NCI-H446 treated with DMSO at 0.1 percent for 48 hours (cell line): ENCODE measurements around the gene HOXA4.
A peak's percentile ranks its signal among the peaks of the same experiment; 100 is the strongest.

Source experiments
- DNase-seq: peaks from one replicate; lab custom pipeline; 2025; lab: John Stamatoyannopoulos, UW

The HOXA4 gene

GRCh38 chr7:27130540-27131389 is at the start of gene HOXA4:
HOXA4 (minus strand) TSS chr7:27130757; CDS start chr7:27130733, 24 bp downstream.
- DNase-seq: no peak

- peak; percentile 53 for DNase-seq
Observed at GRCh38 chr7:27179503-27180430, 49.2 kb upstream of the HOXA4 start.

GRCh38 chr7:27179030-27179429 is 48.5 kb upstream of the HOXA4 start:
- no peak for DNase-seq

- DNase-seq: peak; percentile 30
Observed at GRCh38 chr7:27178366-27178765, 47.8 kb upstream of the HOXA4 start.

DNA sequence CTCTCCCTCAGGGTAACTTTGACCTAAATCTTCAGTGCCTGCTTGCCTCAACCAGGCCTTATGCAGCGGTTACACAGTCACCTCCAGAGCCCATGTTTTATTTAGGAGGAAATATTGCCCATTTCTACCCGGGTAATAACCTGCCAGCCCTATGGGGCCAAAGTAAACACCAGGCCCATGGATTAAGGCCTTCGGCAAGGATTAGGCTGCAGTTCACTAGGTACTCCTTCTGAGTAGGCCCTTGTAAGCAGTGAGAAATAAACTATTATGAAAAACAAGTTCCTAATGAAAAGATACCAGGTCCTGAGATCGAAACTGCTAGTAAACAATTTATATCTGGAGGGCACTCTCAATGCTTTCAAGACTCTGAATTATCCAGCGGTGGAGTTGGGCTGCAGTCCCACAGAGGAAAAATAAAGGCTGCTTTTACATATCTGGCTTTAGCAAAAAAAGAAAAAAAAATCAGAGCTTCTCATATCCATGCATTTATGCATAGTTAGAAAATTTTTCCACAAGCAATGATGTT is 47.3 kb upstream of the HOXA4 start:
- no peak for DNase-seq

DNA sequence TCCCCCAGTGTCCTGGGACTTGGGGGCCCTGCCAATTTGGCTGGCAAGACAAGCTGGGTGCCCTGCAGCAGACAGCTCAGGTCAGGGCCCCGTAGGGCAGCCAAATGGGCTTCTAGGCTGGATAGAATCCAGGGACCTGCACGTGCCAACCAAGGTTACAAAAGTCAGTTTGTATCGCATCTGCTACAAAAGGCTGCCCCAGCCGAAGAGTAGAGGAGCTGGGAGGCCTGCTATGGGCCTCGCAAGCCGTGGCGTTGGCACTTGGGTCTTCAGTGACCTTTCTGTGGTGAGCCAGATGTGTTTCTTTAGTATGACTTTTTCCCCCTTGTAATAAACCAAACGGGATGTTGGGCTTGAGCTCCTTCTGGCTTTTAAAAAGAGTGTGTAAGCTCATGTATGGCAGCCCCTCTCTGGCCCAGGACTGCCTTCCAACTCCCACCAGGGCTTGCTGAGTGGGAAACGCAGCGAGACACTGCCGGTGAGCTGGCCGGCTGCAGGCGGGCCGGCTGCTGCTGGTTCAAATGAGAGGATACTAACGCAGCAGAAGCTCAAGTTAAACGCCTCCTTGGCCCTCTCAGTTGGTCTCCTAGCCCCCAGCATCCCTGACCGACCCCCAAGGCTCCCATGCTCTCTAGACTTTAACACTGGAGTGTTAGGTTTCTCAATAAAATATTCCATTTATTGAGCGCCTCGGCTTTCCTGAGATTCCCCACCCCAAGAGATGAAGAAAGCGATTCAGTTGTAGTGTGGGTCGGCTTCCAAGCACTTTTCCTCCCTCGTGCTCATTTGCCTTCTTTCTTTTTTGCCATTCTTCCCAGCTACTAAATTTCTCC is 46.6 kb upstream of the HOXA4 start:
- no peak for DNase-seq

- DNase-seq: no peak
Observed at GRCh38 chr7:27176524-27176845, 45.9 kb upstream of the HOXA4 start.

GRCh38 chr7:27175626-27176523 is 45.3 kb upstream of the HOXA4 start:
- DNase-seq: no peak

- no peak for DNase-seq
Observed at GRCh38 chr7:27174874-27175625, 44.5 kb upstream of the HOXA4 start.

- DNase-seq: peak; percentile 53
Observed at GRCh38 chr7:27173956-27174873, 43.7 kb upstream of the HOXA4 start, which contains the start of gene HOXA10. HOXA10 (minus strand) TSS chr7:27174320; CDS start chr7:27174306, 14 bp downstream.

- DNase-seq: no peak
Observed at GRCh38 chr7:27173511-27173955, 43.0 kb upstream of the HOXA4 start.

DNA sequence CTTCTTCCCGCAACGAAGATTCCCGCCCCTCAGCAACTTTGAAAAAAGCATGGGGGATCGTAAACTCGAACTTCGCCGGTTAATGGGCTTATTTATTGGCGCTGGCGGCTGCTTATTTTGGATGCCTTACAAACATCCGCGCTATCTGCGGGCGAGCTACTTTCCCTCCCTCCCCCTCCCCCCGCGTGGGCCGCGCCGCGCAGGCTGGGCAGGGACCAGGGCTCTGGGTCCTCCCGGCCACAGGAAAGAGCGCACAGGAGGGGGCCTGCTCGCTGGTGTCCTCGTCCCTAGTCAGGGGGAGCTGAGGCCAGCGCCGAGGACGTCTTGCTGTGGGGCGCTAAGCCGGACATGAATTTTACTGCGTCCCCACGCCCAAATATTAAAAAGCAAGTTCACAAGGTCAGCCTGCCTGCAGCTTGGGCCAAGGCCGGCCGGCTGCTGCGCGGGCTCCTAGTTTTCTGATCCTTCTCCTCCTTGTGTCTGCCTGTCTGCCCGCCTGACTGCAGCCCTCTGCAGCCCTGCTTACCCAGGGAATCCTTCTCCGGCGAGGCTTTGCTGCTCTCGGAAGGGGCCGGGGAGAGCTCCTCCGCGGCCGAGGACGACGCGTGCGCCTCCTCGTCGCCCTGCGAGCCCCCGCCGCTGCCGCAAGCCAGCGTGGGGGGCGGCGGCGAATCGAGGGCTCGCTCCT is 42.4 kb upstream of the HOXA4 start:
- no peak for DNase-seq

DNA sequence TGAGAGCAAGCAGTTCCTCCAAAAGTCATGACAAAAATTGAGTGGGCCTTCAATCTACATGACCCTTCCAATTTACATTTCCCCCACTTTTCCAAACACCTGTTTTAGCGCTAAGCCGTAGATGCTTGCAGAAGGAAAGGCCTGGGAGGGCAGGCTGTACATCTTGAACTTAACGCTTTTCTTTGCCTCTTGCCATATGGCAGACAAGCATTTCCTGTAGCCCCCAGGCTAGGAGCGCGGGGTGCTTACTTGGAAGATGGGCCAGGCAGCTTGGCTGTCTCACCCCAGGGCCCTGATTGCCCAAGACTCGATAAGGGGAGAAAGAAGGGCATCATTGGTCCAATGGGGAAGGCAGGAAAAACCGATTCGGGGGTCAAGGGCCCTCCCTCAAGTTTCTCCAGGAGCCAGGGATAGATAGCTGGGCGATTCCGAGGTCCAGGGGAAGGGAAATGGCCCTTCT is 41.8 kb upstream of the HOXA4 start:
- no peak for DNase-seq

GRCh38 chr7:27171637-27172314 is 41.2 kb upstream of the HOXA4 start:
- no peak for DNase-seq

DNA sequence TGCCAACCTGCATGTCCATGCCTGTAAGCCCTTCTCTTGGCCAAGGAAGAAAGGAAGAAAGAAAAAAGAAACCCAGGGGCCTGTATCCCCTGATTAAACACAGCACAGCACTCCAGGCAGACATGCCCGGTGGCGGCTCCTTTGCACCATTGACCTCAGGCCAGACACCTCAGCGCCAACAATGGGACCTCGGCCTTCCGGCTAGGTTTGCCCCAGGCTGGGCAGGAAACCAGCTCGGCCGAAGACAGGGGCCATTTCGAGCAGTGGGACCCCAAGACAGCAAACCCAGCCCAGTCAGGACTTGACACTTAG is 40.7 kb upstream of the HOXA4 start:
- DNase-seq: no peak

DNA sequence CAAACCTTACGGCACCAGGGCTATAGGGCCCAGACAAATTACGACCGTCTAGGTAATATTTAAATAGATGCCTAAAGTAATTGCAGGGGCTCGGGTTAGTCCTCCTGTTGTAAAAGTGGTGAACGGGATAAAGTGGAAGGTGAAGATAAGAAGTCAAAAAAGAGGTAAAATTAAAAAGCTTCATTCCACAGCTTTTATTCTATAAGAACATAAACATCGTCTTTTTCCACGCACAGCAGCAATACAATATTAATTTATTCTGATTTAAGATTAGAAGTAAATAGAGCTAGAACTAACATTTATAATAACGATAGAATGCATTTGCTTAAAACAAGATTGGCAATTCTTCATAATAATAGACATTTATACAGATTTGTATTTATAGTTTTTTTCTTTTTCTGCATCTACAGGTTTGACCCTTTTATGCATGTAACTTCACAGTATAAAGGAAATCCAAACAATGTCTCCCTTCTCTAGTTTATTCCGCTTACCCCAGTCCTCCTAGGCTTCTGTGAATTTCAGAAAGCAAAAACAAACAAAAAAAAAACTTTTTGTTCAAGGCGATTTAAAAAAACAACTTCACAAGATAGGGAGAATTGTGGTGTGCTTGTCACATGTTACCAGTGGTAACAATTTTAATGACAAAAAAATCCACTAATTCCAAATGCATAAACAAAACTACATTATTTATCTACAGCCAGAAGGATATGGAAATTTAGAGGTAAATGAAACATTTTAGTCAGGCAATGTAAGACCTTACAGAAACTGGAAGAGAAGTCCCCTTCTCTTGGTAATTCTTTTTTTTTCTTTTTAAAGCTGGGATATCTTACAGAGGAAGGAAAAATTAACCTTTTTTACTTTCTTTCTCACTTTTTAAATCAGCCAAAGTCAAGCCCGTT is 40.1 kb upstream of the HOXA4 start:
- no peak for DNase-seq
